Kidney (tissue), 14 donors: ENCODE results near the gene PIP5K1B. TPM values are rescaled to one million over a fixed set of nuclear protein-coding genes. Genes with fewer than 3 reads are reported as not detected.

Experiments
- DNase-seq, 5 donors: peaks; one replicate each; pipeline ENCODE4 v3.0.0-alpha.2; 2013 to 2020
- FAIRE-seq: peaks from 2 replicates; lab custom pipeline; 2012; peaks lifted over from hg19 to GRCh38; lab: Jason Lieb, UNC
- H3K27ac ChIP-seq, 2 donors: one replicate each; pipeline ENCODE4 v1.7.0; 2013; ENCODE audit warnings: low read depth in 2 of 2, low read length in 2 of 2, inconsistent platforms in 1 of 2
- H3K27me3 ChIP-seq: one replicate; pipeline ENCODE4 v1.7.1; 2013; ENCODE audit warnings: low read length, inconsistent platforms; ENCODE audit not compliant: control insufficient read depth, insufficient read depth
- H3K36me3 ChIP-seq, 3 donors: one replicate each; pipeline versions ENCODE4 v1.7.0 to v1.7.1; 2013; ENCODE audit warnings: low read length in 3 of 3, control low read depth in 1 of 3, inconsistent platforms in 1 of 3; ENCODE audit not compliant: insufficient read depth in 3 of 3, control insufficient read depth in 2 of 3
- H3K4me1 ChIP-seq, 3 donors: one replicate each; pipeline versions ENCODE4 v1.7.0 to v1.7.1; 2013; ENCODE audit warnings: low read length in 3 of 3, inconsistent platforms in 1 of 3, low read depth in 1 of 3; ENCODE audit not compliant: control insufficient read depth in 2 of 3, insufficient read depth in 2 of 3
- H3K4me3 ChIP-seq, 3 donors: one replicate each; pipeline versions ENCODE4 v1.7.0 to v1.8.1; 2013; ENCODE audit warnings: low read length in 3 of 3, control low read depth in 1 of 3, inconsistent platforms in 1 of 3
- H3K9ac ChIP-seq, 3 donors: one replicate each; pipeline versions ENCODE4 v1.7.0 to v1.7.1; 2013; ENCODE audit warnings: low read length in 3 of 3, control low read depth in 1 of 3, inconsistent platforms in 1 of 3
- H3K9me3 ChIP-seq, 3 donors: one replicate each; pipeline versions ENCODE4 v1.7.0 to v1.7.1; 2013; ENCODE audit warnings: low read length in 3 of 3, control low read depth in 1 of 3, inconsistent platforms in 1 of 3; ENCODE audit not compliant: control insufficient read depth in 2 of 3, insufficient read depth in 1 of 3
- CTCF ChIP-seq: IDR thresholded peaks from 3 replicates; pipeline ENCODE4 v1.5.1; 2012; ENCODE audit warnings: mild to moderate bottlenecking, moderate library complexity, borderline replicate concordance; ENCODE audit not compliant: insufficient read depth; ENCODE audit errors: extremely low read depth
- intact Hi-C: fragments of 100-400 bp; cut with DNase I; formaldehyde crosslinking; loops from one replicate; pipeline ENCODE4 v1.11.1; 2022
- polyA plus RNA-seq: library from polyadenylated mRNA; stranded (reverse); fragments of 350-450 nt; fragmentation: Illumina TruSeq; extraction: RNeasy Lipid Tissue Mini Kit (QIAGEN cat#74804); gene quantifications from one replicate; pipeline ENCODE4 v1.2.3, GENCODE V29; 2014; ENCODE audit warnings: low read depth, low replicate concordance; ENCODE audit not compliant: insufficient read depth
- total RNA-seq: library from RNA; stranded (reverse); fragmentation: NEBNext Ultra II Directional; extraction: Animal tissue kit (Norgen Biotek cat#: 25700); gene quantifications from one replicate; pipeline ENCODE4 v1.2.1, GENCODE V29; 2021
- donor health status: control.
- donor health status: control.
- donor health status: control.
- donor health status: control.
- donor health status: control.
- donor health status: DM: yes; HTN: yes; CAD: no.
- donor health status: Normal renal cell carcinoma (clear cell type).

Gene PIP5K1B
- total and polyA plus RNA-seq, 2 donors from 2014 or later: 9.4 to 10.1 TPM

GRCh38 chr9:68872026-68872501 lies 167.0 kb downstream of the PIP5K1B start:
- H3K9me3 ChIP-seq: no peaks in the 10 kb centered on the region
- H3K4me1 ChIP-seq: peaks cover 4% of the 10 kb centered on the region in 3 donors
- intact Hi-C loops: no loop called here
- no peak for TF ChIP-seq CTCF
- FAIRE-seq (no peak), DNase-seq (peak in 4 of 5 donors; percentile 21 to 52 (median 30))
- no peaks in the 10 kb centered on the region for H3K36me3 ChIP-seq
- no peak overlapping the region for H3K9ac ChIP-seq
- no peak overlapping the region for H3K4me3 ChIP-seq
- peak overlapping the region; percentile 2 to 61 for H3K27ac ChIP-seq
- H3K27me3 ChIP-seq: no peaks in the 10 kb centered on the region

GRCh38 chr9:68873179-68873578 lies 168.1 kb downstream of the PIP5K1B start:
- Histone ChIP-seq H3K9ac (no peak overlapping the region), H3K27me3 (no peaks in the 10 kb centered on the region), H3K4me3 (no peak overlapping the region), H3K36me3 (no peaks in the 10 kb centered on the region), H3K9me3 (no peaks in the 10 kb centered on the region), H3K27ac (no peak overlapping the region), H3K4me1 (peaks cover 4% of the 10 kb centered on the region in 3 donors)
- no peak for TF ChIP-seq CTCF
- FAIRE-seq (no peak), DNase-seq (no peak)
- intact Hi-C loops: no loop called here

DNA sequence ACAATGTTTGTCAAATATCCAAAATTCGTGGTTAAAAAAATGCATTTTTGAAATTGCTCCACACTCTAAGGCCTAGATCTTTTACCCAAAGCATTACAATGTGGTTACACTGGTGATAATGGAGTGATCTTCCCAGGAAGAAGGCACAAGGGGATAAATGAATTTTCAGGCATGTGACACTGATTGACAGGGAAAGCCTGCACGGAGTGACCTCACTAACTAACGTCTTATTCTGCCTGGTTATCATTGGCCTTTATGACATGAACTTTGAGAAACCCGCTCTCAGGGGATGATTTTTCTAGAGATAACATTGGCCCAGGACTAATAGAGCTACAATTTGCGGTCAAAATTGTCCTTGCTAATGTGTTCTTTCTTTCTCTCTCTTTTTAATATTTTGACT lies 171.2 kb downstream of the PIP5K1B start:
- no peaks in the 10 kb centered on the region for H3K36me3 ChIP-seq
- H3K4me1 ChIP-seq: peaks cover 4% of the 10 kb centered on the region in 3 donors
- H3K9me3 ChIP-seq: no peaks in the 10 kb centered on the region
- H3K4me3 ChIP-seq: no peak overlapping the region
- no peak overlapping the region for H3K27ac ChIP-seq
- intact Hi-C loops: no loop called here
- no peak for TF ChIP-seq CTCF
- FAIRE-seq (no peak), DNase-seq (no peak)
- H3K27me3 ChIP-seq: no peaks in the 10 kb centered on the region
- no peak overlapping the region for H3K9ac ChIP-seq

GRCh38 chr9:68876681-68877080 lies 171.6 kb downstream of the PIP5K1B start:
- Histone ChIP-seq H3K27ac (no peak overlapping the region), H3K4me3 (no peak overlapping the region), H3K27me3 (no peaks in the 10 kb centered on the region), H3K4me1 (peaks cover 4% of the 10 kb centered on the region in 3 donors), H3K9me3 (no peaks in the 10 kb centered on the region), H3K36me3 (no peaks in the 10 kb centered on the region), H3K9ac (no peak overlapping the region)
- TF ChIP-seq CTCF: no peak
- DNase-seq: peak in 1 of 5 donors; percentile 18
- intact Hi-C loops: no loop called here
- no peak for FAIRE-seq
